Stimulated activated CD4-positive, alpha-beta T cell treated with anti-CD3 and anti-CD28 coated beads, Interleukin-1b, Interleukin-23, amount 100 ng/mL, for 24 hours (primary cell): ENCODE measurements around the gene LTBP1.
"Not testable (repeated sequence)": the region's sequence is repeated elsewhere in the genome, so short reads cannot be mapped to it uniquely, and the experiment has no call there.

ENCODE experiments used
- DNase-seq, 4 experiments: peaks; one replicate each; pipeline ENCODE4 v3.0.0-alpha.2; 2020; ENCODE audit warnings: low read depth in 4 of 4, low spot score in 1 of 4

Gene LTBP1

GRCh38 chr2:33038230-33038629 lies 91.5 kb downstream of the LTBP1 start:
- DNase-seq = no peak

- no peak for DNase-seq
These were observed 92.0 kb downstream of the LTBP1 start for GRCh38 chr2:33038799-33039198.

GRCh38 chr2:33040541-33040940 lies 93.8 kb downstream of the LTBP1 start:
- DNase-seq = no peak

GRCh38 chr2:33042265-33042664 lies 95.5 kb downstream of the LTBP1 start:
- DNase-seq = no peak

GRCh38 chr2:33042819-33043218 lies 96.1 kb downstream of the LTBP1 start:
- no peak for DNase-seq

- DNase-seq = no peak
These were observed 101.2 kb downstream of the LTBP1 start for GRCh38 chr2:33047939-33048338.

- DNase-seq = no peak
These were observed 105.0 kb downstream of the LTBP1 start for GRCh38 chr2:33051586-33052360.

GRCh38 chr2:33052361-33052735 lies 105.6 kb downstream of the LTBP1 start:
- no peak for DNase-seq

GRCh38 chr2:33052795-33053194 lies 106.0 kb downstream of the LTBP1 start:
- DNase-seq = not testable (repeated sequence)

GRCh38 chr2:33056170-33056569 lies 109.4 kb downstream of the LTBP1 start:
- DNase-seq = no peak

GRCh38 chr2:33057307-33058028 lies 110.7 kb downstream of the LTBP1 start:
- not testable (repeated sequence) for DNase-seq

GRCh38 chr2:33058716-33059470 lies 112.1 kb downstream of the LTBP1 start:
- DNase-seq = no peak

- DNase-seq = no peak
These were observed 112.9 kb downstream of the LTBP1 start for GRCh38 chr2:33059471-33060156.

- no peak for DNase-seq
These were observed 113.7 kb downstream of the LTBP1 start for GRCh38 chr2:33060405-33060804.

GRCh38 chr2:33062665-33063250 lies 116.0 kb downstream of the LTBP1 start:
- DNase-seq = no peak

- DNase-seq = no peak
These were observed 117.6 kb downstream of the LTBP1 start for GRCh38 chr2:33064349-33064801.

- no peak for DNase-seq
These were observed 120.8 kb downstream of the LTBP1 start for GRCh38 chr2:33067598-33067997.

- DNase-seq = no peak
These were observed 121.5 kb downstream of the LTBP1 start for GRCh38 chr2:33068261-33068660.

- DNase-seq = peak in 2 of 4 experiments; percentile 25 to 38
These were observed 123.3 kb downstream of the LTBP1 start for GRCh38 chr2:33069894-33070651.

- DNase-seq = no peak
These were observed 124.8 kb downstream of the LTBP1 start for GRCh38 chr2:33071591-33071990.
